Measurements from ENCODE around the gene JMJD6. TPM values are rescaled to one million over a fixed set of nuclear protein-coding genes. Genes with fewer than 3 reads are reported as not detected.

JMJD6 gene
- total and polyA plus RNA-seq, 9 of the 15 experiments (the other 6 are each of a cell fraction or from before 2014, with no cell fraction given) = 2.5 to 52.3 (median 36.3) TPM

- TF ChIP-seq CTCF (IDR thresholded peaks at IDR 0.05 in 2 of 3, conservative IDR thresholded peaks at IDR 0.05 in 1 of 3; ENCODE audit: insufficient read depth in 2 of 3, low read depth in 1 of 3, low read length in 3 of 3) (no peak), MTF1 (CRISPR knock-in tag; IDR thresholded peaks at IDR 0.05; ENCODE audit: borderline replicate concordance) (no peak), ZNF143 (CRISPR knock-in tag; IDR thresholded peaks at IDR 0.05) (no peak), SMARCE1 (IDR thresholded peaks at IDR 0.05) (no peak), ZNF146 (CRISPR knock-in tag; IDR thresholded peaks at IDR 0.05; ENCODE audit: unreplicated experiment) (no peak), PCBP1 (IDR thresholded peaks at IDR 0.05; ENCODE audit: low read depth, low read length, poor library complexity, severe bottlenecking) (no peak), FOXJ2 (tag; IDR thresholded peaks at IDR 0.05) (no peak), NEUROD1 (IDR thresholded peaks at IDR 0.05; ENCODE audit: borderline replicate concordance, low read depth, low read length, partially characterized antibody) (peak; percentile 98), ATF6 (CRISPR knock-in tag; IDR thresholded peaks at IDR 0.05) (no peak), OTX1 (CRISPR knock-in tag; IDR thresholded peaks at IDR 0.05) (no peak), ATF3 (IDR thresholded peaks at IDR 0.05) (no peak), ATF3 (CRISPR knock-in tag; conservative IDR thresholded peaks at IDR 0.05) (no peak), ZNF324 (CRISPR knock-in tag; IDR thresholded peaks at IDR 0.05) (no peak)
Observed at GRCh38 chr17:76671123-76671911, 55.1 kb downstream of the JMJD6 start (continued).
